ENCODE data around the gene VMAC. TPM values are rescaled to one million over a fixed set of nuclear protein-coding genes. Genes with fewer than 3 reads are reported as not detected.

VMAC gene
- total RNA-seq, 4 donors from 2014 or later: 0.65 to 13.0 (median 5.6) TPM

DNA sequence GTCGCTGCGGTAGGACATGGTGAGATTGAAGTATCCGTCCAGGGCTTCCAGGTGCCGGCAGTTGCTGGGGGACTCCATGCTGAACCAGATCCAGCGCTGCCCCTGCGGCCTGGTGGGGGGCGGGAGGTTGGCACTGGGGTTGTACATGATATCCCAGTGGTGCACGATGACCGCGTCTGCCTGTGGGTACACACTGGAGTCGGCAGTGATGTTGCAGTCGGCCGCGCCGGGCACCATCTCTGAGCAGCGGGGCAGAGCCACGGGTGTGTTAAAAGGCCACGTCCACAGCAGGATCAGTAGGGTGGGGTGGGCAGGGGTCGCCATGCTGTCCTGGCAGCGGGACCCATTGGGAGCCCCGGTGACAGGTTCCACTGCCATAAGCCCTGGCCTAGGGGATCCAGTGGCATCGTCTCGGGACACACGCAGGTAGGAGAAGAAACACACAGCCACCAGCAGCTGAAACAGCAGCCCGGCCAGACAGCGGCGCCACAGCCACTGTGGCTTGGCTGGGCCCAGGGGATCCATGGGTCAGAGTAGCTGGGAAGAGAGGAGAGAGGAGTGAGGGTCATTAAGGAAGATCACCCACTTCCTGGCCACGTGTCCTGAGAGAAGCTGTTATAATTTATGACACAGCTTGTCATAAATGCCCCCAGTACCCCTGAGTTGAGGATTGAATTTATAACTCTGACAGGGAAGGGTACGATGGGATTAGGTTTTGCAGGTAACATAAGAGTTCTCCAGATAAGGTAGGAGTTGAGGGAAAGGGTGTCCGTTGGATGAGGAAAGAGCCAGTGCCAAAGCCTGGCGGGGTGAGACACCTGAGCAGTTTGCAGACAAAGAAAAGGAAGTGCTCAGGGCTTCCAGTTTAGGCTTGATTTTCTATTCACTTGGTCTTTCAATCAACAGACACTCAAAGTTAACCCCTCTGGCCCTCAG, 37.2 kb upstream of the VMAC start:
- TF ChIP-seq, protein P1, sequence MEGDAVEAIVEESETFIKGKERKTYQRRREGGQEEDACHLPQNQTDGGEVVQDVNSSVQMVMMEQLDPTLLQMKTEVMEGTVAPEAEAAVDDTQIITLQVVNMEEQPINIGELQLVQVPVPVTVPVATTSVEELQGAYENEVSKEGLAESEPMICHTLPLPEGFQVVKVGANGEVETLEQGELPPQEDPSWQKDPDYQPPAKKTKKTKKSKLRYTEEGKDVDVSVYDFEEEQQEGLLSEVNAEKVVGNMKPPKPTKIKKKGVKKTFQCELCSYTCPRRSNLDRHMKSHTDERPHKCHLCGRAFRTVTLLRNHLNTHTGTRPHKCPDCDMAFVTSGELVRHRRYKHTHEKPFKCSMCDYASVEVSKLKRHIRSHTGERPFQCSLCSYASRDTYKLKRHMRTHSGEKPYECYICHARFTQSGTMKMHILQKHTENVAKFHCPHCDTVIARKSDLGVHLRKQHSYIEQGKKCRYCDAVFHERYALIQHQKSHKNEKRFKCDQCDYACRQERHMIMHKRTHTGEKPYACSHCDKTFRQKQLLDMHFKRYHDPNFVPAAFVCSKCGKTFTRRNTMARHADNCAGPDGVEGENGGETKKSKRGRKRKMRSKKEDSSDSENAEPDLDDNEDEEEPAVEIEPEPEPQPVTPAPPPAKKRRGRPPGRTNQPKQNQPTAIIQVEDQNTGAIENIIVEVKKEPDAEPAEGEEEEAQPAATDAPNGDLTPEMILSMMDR (IDR thresholded peaks at IDR 0.05; ENCODE audit: low read depth): no peak

DNA sequence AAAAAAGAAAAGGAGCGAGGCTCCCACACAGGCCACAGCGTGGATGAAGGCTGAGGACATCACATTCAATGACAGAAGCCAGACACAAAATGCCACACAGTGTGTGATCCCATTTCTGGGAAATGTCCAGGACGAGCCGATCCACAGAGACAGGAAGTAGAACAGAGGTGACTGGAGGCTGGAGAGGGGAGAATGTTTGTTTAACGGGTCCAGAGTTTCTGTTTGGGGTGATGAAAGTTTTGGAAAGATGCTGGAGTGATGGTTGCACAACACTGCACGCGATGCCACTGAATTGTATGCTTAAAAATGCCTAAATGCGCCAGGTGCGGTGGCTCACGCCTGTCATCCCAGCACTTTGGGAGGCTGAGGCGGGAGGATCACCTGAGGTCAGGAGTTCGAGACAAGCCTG, 33.7 kb upstream of the VMAC start:
- TF ChIP-seq, protein P1 (IDR thresholded peaks at IDR 0.05; ENCODE audit: low read depth): no peak

DNA sequence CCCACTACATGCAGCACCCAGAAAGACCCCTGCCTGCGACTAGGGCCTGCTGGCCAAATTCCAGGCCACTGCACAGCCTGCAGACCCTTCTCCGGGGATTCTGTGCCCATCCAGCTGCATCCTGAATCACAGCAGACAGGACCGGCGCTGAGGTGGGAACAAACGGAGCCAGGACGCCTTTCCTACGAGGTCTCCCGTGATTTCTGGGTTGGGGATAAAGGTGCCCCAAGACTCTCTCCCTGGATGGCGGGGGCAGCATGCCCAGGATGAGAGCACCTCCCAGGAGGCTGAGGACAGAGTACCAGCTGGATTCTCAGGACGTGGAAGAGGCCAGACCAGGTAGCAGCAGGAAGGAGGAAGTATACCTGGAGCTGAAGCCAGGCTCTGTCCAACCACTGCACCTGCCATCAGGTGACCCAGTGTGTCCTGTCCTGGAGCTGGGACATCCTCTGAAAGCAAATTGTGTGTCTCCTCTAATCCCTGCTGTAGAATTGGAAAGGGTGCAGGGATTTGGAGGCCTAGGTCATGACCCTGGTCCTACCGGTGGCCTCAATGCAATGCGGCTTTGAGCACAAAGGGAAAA, 31.0 kb upstream of the VMAC start:
- TF ChIP-seq, protein P1 (IDR thresholded peaks at IDR 0.05; ENCODE audit: low read depth): no peak

DNA sequence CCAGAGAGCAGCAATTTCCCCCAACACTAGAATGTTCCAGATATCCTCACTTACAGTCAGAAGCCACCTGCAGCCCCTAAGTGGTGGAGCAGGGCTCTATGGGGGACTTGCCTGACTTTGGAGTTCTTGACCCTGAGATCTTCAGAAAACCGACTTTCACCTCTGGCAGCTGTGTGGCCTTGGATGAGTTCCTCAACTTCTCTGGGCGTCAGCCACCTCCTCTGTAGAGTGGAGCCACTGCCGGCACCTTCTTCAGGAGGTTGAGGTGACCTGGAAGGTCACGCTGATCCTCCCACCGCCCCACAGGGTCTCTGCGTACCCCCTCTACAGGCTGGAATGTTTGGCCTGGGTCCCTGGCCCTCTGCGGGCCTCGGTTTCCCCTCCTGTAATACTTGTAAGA, 27.2 kb upstream of the VMAC start:
- TF ChIP-seq, protein P1 (IDR thresholded peaks at IDR 0.05; ENCODE audit: low read depth): no peak

DNA sequence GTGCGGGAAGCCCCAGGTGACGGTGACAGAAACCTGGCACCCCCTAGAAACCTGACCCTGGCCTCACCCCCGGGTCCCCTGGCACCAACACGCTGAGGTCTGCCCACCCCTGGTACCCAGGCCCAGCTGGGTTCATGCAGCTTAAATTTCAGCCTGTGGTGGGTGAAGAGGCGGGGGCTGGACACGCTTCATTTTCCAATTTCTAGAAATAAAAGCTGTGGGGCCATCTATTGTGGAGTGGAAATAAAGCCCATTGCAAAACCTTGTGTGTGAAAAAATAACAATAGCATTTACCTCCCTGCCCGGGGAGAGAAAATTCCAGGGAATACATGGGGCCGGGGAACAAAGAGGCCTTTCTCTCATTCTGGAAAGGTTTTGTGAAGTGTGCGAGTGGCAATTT, 26.8 kb upstream of the VMAC start:
- TF ChIP-seq, protein P1 (IDR thresholded peaks at IDR 0.05; ENCODE audit: low read depth): no peak

DNA sequence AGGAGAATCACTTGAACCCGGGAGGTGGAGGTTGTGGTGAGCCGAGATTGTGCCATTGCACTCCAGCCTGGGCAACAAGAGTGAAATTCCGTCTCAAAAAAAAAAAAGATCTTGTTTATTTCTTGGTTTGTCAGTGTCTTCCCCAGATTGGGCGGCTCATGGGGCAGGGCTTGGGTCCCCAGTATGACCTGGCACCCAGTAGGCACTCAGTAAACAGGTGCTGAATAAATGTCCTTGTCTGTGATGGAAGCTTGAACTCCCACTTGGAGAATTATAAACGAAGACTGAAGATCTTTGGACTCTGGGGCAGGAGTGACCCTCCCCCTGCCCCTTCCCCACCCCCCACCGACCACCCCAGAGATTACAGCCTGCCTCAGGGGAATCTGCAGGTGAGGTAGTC, 24.5 kb upstream of the VMAC start:
- TF ChIP-seq, protein P1 (IDR thresholded peaks at IDR 0.05; ENCODE audit: low read depth): no peak

DNA sequence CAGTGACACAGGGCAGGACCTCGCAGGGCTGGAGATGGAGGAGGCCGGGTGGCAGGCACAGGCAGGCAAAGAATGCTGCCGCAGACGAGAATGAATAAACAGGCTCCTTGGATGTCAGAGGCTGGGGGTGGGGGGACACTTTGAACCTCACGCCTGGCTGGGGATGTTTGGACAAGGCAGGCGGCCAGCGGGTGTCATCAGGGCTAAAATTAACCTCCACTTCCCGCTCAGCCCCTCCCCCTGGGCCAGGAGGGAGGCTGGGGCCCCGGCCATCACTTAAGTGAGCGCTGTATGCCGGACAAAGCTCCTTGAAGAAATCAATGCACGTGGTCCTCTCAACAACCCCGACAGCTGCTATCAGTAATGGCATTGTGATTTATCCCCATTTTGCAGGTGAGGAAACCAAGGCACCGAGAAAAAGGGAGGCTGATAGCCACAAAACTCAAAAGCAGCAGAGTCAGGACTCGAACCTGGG, 24.0 kb upstream of the VMAC start:
- TF ChIP-seq, protein P1 (IDR thresholded peaks at IDR 0.05; ENCODE audit: low read depth): no peak
